Loucy (cell line): Measurements from ENCODE around the gene C1orf35.

ENCODE experiments used
- CTCF ChIP-seq: fragments of 200-600 bp; sonication (generic); conservative IDR thresholded peaks from 2 replicates; pipeline ENCODE4 v1.5.1; 2014; ENCODE audit warnings: mild to moderate bottlenecking, antibody characterized with exemption, low read length
- EZH2phosphoT487 ChIP-seq: fragments of 200-600 bp; IDR thresholded peaks from 2 replicates; pipeline ENCODE4 v1.6.1; 2018; ENCODE audit warnings: antibody characterized with exemption, mild to moderate bottlenecking, moderate library complexity, borderline replicate concordance

GRCh38 chr1:228108055-228108690 lies 5.0 kb upstream of the C1orf35 start:
- TF ChIP-seq CTCF (no peak), EZH2phosphoT487 (no peak)
